ENCODE results near the gene HS3ST3A1.

DNA sequence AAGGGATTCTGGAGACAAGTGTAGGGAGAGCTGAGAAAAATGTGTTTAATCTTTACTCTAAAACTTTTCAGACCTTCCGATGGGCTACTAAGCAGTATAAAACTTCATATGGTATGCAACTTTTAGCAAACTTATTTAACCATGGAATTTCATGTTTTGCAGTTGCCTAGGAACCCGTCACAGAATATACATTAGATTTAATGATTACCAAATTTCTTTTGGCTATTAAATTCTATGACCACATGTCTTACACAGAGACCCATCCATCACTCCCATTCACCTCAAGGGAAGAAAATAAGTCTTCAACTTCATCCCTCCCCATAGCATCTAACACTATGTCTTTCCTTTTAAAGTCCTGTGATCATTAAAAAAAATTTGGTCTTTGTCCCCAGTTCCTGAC is 54.9 kb downstream of the HS3ST3A1 start:
- TF ChIP-seq CTCF (IDR thresholded peaks at IDR 0.05) (no peak), POLR2A (IDR thresholded peaks at IDR 0.05) (no peak)

Data from body of pancreas (tissue), 4 donors.